ENCODE measurements around the gene SRP9.

DNA sequence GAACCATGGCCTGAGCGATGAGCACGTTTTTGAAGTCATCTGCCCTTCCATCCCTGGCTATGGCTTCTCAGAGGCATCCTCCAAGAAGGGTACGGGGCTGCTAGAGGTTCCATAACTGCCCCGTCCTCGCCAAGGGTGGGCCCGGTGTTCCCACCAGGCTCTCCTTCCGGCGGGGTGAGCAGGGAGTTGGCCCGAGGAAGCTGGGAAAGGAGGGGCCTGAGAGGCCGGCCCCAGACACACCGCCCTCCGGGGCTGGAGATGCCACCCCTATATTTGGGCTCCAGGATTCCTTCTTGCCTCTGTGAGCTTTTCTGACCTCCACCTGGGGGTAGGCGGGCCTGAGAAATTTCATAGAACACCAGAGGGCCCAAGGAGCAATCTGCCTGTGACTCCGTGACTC lies 61.2 kb downstream of the SRP9 start:
- TF ChIP-seq, protein P1, sequence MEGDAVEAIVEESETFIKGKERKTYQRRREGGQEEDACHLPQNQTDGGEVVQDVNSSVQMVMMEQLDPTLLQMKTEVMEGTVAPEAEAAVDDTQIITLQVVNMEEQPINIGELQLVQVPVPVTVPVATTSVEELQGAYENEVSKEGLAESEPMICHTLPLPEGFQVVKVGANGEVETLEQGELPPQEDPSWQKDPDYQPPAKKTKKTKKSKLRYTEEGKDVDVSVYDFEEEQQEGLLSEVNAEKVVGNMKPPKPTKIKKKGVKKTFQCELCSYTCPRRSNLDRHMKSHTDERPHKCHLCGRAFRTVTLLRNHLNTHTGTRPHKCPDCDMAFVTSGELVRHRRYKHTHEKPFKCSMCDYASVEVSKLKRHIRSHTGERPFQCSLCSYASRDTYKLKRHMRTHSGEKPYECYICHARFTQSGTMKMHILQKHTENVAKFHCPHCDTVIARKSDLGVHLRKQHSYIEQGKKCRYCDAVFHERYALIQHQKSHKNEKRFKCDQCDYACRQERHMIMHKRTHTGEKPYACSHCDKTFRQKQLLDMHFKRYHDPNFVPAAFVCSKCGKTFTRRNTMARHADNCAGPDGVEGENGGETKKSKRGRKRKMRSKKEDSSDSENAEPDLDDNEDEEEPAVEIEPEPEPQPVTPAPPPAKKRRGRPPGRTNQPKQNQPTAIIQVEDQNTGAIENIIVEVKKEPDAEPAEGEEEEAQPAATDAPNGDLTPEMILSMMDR (IDR thresholded peaks at IDR 0.05) = no peak
- TF ChIP-seq EZH2 (IDR thresholded peaks at IDR 0.05; ENCODE audit: borderline replicate concordance, insufficient read depth, low read depth, low read length, poor library complexity, severe bottlenecking) = no peak
